ENCODE results near the gene HK1.

DNA sequence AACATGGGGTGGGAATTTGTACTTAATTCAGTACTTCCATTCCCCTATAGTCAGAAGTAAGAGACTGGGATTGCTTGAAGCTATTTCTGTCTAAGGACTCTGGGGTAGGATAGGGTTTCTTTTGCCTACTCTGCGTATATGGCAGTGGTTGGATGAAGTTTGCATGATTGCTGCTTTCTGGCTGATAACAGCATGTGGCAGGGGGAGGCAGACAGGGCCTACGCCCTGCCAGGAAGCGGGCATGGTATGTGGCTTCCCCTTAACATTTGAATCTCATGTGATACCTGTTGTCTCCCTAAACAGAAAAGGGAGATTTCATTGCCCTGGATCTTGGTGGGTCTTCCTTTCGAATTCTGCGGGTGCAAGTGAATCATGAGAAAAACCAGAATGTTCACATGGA is 81.3 kb downstream of the HK1 start:
- no peak for TF ChIP-seq CHD1 (IDR thresholded peaks at IDR 0.05; ENCODE audit: low read depth, low read length)
- TF ChIP-seq, protein P1, sequence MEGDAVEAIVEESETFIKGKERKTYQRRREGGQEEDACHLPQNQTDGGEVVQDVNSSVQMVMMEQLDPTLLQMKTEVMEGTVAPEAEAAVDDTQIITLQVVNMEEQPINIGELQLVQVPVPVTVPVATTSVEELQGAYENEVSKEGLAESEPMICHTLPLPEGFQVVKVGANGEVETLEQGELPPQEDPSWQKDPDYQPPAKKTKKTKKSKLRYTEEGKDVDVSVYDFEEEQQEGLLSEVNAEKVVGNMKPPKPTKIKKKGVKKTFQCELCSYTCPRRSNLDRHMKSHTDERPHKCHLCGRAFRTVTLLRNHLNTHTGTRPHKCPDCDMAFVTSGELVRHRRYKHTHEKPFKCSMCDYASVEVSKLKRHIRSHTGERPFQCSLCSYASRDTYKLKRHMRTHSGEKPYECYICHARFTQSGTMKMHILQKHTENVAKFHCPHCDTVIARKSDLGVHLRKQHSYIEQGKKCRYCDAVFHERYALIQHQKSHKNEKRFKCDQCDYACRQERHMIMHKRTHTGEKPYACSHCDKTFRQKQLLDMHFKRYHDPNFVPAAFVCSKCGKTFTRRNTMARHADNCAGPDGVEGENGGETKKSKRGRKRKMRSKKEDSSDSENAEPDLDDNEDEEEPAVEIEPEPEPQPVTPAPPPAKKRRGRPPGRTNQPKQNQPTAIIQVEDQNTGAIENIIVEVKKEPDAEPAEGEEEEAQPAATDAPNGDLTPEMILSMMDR (conservative IDR thresholded peaks at IDR 0.05; ENCODE audit: low read depth, low read length) = no peak
- TF ChIP-seq MAFK (IDR thresholded peaks at IDR 0.05; ENCODE audit: low read depth, low read length) = no peak
- TF ChIP-seq SMC3 (IDR thresholded peaks at IDR 0.05; ENCODE audit: low read depth, low read length) = no peak
- TF ChIP-seq POLR2A (IDR thresholded peaks at IDR 0.05; ENCODE audit: low read depth, low read length) = no peak
- no peak for TF ChIP-seq RAD21 (IDR thresholded peaks at IDR 0.05; ENCODE audit: low read length)
- TF ChIP-seq BHLHE40 (IDR thresholded peaks at IDR 0.05; ENCODE audit: low read depth, low read length) = no peak
- TF ChIP-seq RFX5 (IDR thresholded peaks at IDR 0.05; ENCODE audit: low read depth, low read length) = no peak
- no peak for TF ChIP-seq NFE2L2 (IDR thresholded peaks at IDR 0.05; ENCODE audit: low read depth, low read length)
- TF ChIP-seq CEBPB (IDR thresholded peaks at IDR 0.05; ENCODE audit: low read depth, low read length) = no peak
- no peak for TF ChIP-seq MXI1 (IDR thresholded peaks at IDR 0.05; ENCODE audit: borderline replicate concordance, low read depth, low read length)
- no peak for TF ChIP-seq MAZ (IDR thresholded peaks at IDR 0.05; ENCODE audit: borderline replicate concordance, low read depth, low read length)
- TF ChIP-seq, protein P2, sequence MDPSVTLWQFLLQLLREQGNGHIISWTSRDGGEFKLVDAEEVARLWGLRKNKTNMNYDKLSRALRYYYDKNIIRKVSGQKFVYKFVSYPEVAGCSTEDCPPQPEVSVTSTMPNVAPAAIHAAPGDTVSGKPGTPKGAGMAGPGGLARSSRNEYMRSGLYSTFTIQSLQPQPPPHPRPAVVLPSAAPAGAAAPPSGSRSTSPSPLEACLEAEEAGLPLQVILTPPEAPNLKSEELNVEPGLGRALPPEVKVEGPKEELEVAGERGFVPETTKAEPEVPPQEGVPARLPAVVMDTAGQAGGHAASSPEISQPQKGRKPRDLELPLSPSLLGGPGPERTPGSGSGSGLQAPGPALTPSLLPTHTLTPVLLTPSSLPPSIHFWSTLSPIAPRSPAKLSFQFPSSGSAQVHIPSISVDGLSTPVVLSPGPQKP (IDR thresholded peaks at IDR 0.05; ENCODE audit: borderline replicate concordance, low read depth, low read length) = no peak
- no peak for TF ChIP-seq RCOR1 (IDR thresholded peaks at IDR 0.05; ENCODE audit: insufficient replicate concordance, low read length)
